Spinal cord (tissue), 10 donors: ENCODE results near the gene USP34. TPM values are rescaled to one million over a fixed set of nuclear protein-coding genes. Genes with fewer than 3 reads are reported as not detected.

Experiments
- DNase-seq, 6 donors: peaks; one replicate each; pipeline versions ENCODE4 v3.0.0 to v3.0.0-alpha.2; 2013 to 2015; ENCODE audit warnings: low spot score in 6 of 6, low read depth in 4 of 6
- H3K27ac ChIP-seq: one replicate; pipeline ENCODE4 v1.5.1; 2013; ENCODE audit warnings: low read depth, low read length, control low read depth
- H3K27me3 ChIP-seq: one replicate; pipeline ENCODE4 v1.6.1; 2013; ENCODE audit warnings: low read length; ENCODE audit not compliant: control insufficient read depth, insufficient read depth
- H3K36me3 ChIP-seq: one replicate; pipeline ENCODE4 v1.6.1; 2013; ENCODE audit warnings: low read length; ENCODE audit not compliant: control insufficient read depth, insufficient read depth
- H3K4me1 ChIP-seq: one replicate; pipeline ENCODE4 v1.6.1; 2013; ENCODE audit warnings: low read length; ENCODE audit not compliant: control insufficient read depth, insufficient read depth
- H3K4me3 ChIP-seq: one replicate; pipeline ENCODE4 v1.5.1; 2013; ENCODE audit warnings: low read depth, low read length, control low read depth
- H3K9me3 ChIP-seq: one replicate; pipeline ENCODE4 v1.6.1; 2013; ENCODE audit warnings: low read length; ENCODE audit not compliant: control insufficient read depth, insufficient read depth
- WGBS: methylation state at CpG from one replicate; pipeline ENCODE4 v1.1.5; 2013; ENCODE audit warnings: missing lambda C conversion rate; ENCODE audit not compliant: insufficient coverage; 5-methylcytosine and 5-hydroxymethylcytosine counted together
- polyA plus RNA-seq, 2 donors: library from polyadenylated mRNA; unstranded; fragments of 120-200 nt; gene quantifications; one replicate each; pipeline ENCODE4 v1.2.1, GENCODE V29; 2013; ENCODE audit not compliant: insufficient read length in 2 of 2
- total RNA-seq, 2 donors: library from RNA; depleted of rRNA in 1 of 2; stranded (reverse); fragments of 120-200 nt in 1 of 2; fragments of >200 nt in 1 of 2; gene quantifications; one replicate each; pipeline versions ENCODE4 v1.2.3 to v1.2.4, GENCODE V29; 2013 to 2014
- donor health status: healthy.

USP34 gene
- total and polyA plus RNA-seq, 4 donors = 127 to 206 (median 143) TPM

GRCh38 chr2:61295981-61296380 lies 174.9 kb downstream of the USP34 start:
- Histone ChIP-seq H3K27ac (no peak overlapping the region), H3K4me1 (no peaks in the 10 kb centered on the region), H3K27me3 (no peaks in the 10 kb centered on the region), H3K9me3 (no peaks in the 10 kb centered on the region), H3K4me3 (no peak overlapping the region), H3K36me3 (peaks cover 24% of the 10 kb centered on the region)
- 67% methylated on average over 1 of the region's 3 CpGs for WGBS
- no peak for DNase-seq

- no peak overlapping the region for H3K27ac ChIP-seq
- H3K9me3 ChIP-seq = no peaks in the 10 kb centered on the region
- WGBS = 95% methylated on average over 3 of the region's 5 CpGs
- no peaks in the 10 kb centered on the region for H3K4me1 ChIP-seq
- no peak for DNase-seq
- H3K27me3 ChIP-seq = no peaks in the 10 kb centered on the region
- H3K36me3 ChIP-seq = peaks cover 12% of the 10 kb centered on the region
- no peak overlapping the region for H3K4me3 ChIP-seq
Observed at GRCh38 chr2:61291851-61292575, 178.9 kb downstream of the USP34 start.

DNA sequence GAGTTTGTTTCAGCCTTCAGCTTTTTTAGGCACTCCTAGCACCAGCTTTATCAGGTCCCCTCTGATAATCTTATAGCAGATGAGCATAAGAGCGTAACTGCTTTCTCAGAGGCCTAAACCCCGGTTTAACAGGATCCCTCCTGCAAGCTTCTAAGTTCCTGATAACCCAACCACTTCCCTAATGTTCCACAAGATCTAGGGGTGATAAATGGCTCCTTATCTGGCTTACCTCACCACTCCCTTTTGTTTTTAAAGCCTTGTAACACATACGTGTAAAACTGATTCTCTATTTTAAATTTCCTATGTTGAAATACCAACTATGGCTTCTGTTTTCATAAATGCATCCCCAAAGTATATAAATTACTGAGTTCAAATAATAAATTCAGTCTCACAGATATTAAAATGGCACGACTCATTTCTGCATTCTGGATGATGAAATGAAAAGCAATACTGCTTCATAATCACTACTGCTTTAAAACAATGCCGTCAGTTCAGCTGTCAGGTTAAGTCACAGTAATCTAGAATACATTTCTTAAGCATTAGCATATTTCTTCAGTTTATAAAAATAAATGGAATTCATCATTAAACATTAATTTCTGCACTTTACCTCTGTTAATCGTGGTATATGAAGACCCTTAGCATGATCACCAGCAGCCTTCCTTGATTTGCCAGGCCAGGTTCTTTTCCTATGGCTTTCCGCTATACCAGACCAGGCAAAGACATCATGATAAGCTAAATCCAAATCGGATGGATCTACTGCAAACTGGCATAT lies 182.6 kb downstream of the USP34 start:
- peaks cover 2% of the 10 kb centered on the region for H3K36me3 ChIP-seq
- DNase-seq = no peak
- WGBS = 100% methylated on average over 3 of the region's 8 CpGs
- H3K9me3 ChIP-seq = no peaks in the 10 kb centered on the region
- no peak overlapping the region for H3K4me3 ChIP-seq
- no peak overlapping the region for H3K27ac ChIP-seq
- H3K4me1 ChIP-seq = no peaks in the 10 kb centered on the region
- no peaks in the 10 kb centered on the region for H3K27me3 ChIP-seq

- 97% methylated on average over 3 of the region's 4 CpGs for WGBS
- no peak overlapping the region for H3K27ac ChIP-seq
- H3K9me3 ChIP-seq = no peaks in the 10 kb centered on the region
- H3K4me1 ChIP-seq = no peaks in the 10 kb centered on the region
- peaks cover 5% of the 10 kb centered on the region for H3K36me3 ChIP-seq
- DNase-seq = no peak
- no peak overlapping the region for H3K4me3 ChIP-seq
- H3K27me3 ChIP-seq = no peaks in the 10 kb centered on the region
Observed at GRCh38 chr2:61287254-61287653, 183.6 kb downstream of the USP34 start.

- Histone ChIP-seq H3K4me1 (no peaks in the 10 kb centered on the region), H3K9me3 (no peaks in the 10 kb centered on the region), H3K4me3 (no peak overlapping the region), H3K27ac (no peak overlapping the region), H3K36me3 (peaks cover 12% of the 10 kb centered on the region), H3K27me3 (no peaks in the 10 kb centered on the region)
- no peak for DNase-seq
- WGBS = no CpG with 5 or more reads among the region's 1 CpG
Observed at GRCh38 chr2:61283443-61284160, 187.3 kb downstream of the USP34 start.

- H3K4me3 ChIP-seq = no peak overlapping the region
- no peaks in the 10 kb centered on the region for H3K27me3 ChIP-seq
- WGBS = 100% methylated on average over 4 of the region's 6 CpGs
- DNase-seq = no peak
- H3K27ac ChIP-seq = no peak overlapping the region
- H3K4me1 ChIP-seq = no peaks in the 10 kb centered on the region
- H3K9me3 ChIP-seq = no peaks in the 10 kb centered on the region
- H3K36me3 ChIP-seq = peaks cover 15% of the 10 kb centered on the region
Observed at GRCh38 chr2:61282104-61282590, 188.7 kb downstream of the USP34 start.

GRCh38 chr2:61281321-61281720 lies 189.6 kb downstream of the USP34 start:
- Histone ChIP-seq H3K4me3 (no peak overlapping the region), H3K27ac (no peak overlapping the region), H3K4me1 (no peaks in the 10 kb centered on the region), H3K36me3 (peaks cover 15% of the 10 kb centered on the region), H3K9me3 (no peaks in the 10 kb centered on the region), H3K27me3 (no peaks in the 10 kb centered on the region)
- DNase-seq = no peak
- WGBS = 82% methylated on average over 3 of the region's 3 CpGs

GRCh38 chr2:61277756-61278155 lies 193.1 kb downstream of the USP34 start:
- DNase-seq = no peak
- Histone ChIP-seq H3K9me3 (no peaks in the 10 kb centered on the region), H3K27me3 (no peaks in the 10 kb centered on the region), H3K4me3 (no peak overlapping the region), H3K36me3 (peaks cover 20% of the 10 kb centered on the region), H3K27ac (no peak overlapping the region), H3K4me1 (no peaks in the 10 kb centered on the region)
- 98% methylated on average over 8 of the region's 13 CpGs for WGBS

DNA sequence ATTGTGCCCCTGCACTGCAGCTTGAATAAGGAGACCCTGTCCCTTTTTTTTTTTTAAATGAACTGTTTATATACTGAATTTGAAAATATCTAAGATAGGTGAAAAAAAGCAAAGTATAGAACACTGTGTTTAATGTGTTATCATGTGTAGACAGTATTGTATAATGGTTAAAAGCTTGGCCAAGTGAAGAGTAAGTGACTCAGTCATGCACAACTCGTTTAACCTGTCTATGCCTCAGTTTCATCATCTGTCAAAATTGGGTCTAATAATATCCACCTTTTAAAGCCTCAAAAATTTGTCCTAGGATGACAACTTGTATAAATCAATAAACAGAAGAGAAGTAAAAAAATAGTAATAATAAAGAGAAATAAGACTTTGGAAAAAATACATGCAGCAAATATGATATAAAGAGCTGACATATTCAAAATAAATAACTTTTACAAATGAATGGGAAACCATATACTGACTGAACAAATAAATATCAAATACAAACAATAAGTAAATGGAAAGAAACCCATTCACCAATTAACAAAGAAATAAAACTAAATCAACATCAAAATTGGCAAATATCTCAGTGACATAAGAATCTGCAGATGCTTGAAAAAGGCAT lies 195.2 kb downstream of the USP34 start:
- no CpG with 5 or more reads among the region's 1 CpG for WGBS
- H3K27ac ChIP-seq = no peak overlapping the region
- no peak for DNase-seq
- H3K4me1 ChIP-seq = no peaks in the 10 kb centered on the region
- no peak overlapping the region for H3K4me3 ChIP-seq
- H3K36me3 ChIP-seq = peaks cover 14% of the 10 kb centered on the region
- H3K27me3 ChIP-seq = no peaks in the 10 kb centered on the region
- no peaks in the 10 kb centered on the region for H3K9me3 ChIP-seq
